Measurements from ENCODE around the gene C15orf61. TPM values are rescaled to one million over a fixed set of nuclear protein-coding genes. Genes with fewer than 3 reads are reported as not detected.

C15orf61 gene
- total RNA-seq, 1 experiment from 2014 or later, result 10.5 TPM

DNA sequence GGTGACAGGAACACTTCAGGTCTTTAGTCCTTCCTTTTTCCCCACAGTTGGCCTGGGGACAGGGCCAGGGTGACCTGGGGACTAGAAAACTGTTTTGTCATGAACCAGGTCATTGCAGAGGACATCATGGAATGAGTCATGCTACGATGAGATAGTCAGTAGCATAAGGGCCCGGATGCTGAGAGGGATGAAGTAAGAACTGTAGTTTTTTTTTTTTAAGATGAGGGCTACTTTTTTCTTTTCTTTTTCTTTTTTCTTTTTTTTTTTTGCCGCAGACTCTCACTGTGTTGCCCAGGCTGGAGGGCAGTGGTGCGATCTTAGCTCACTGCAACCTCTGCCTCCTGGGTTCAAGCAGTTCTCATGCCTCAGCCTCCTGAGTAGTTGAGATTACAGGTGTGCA lies 29.6 kb downstream of the C15orf61 start:
- Mint-ChIP-seq H3K27ac (ENCODE audit: unreplicated experiment) (no peak overlapping the region), H3K27me3 (ENCODE audit: insufficient read depth, unreplicated experiment) (no peaks in the 10 kb centered on the region), H3K9me3 (ENCODE audit: unreplicated experiment) (no peaks in the 10 kb centered on the region), H3K36me3 (ENCODE audit: insufficient read depth, unreplicated experiment) (no peaks in the 10 kb centered on the region), H3K4me3 (ENCODE audit: unreplicated experiment) (no peak overlapping the region), H3K4me1 (ENCODE audit: low read depth, unreplicated experiment) (no peaks in the 10 kb centered on the region)
- no peak for DNase-seq
- ChIA-PET POLR2A (no interaction called here), CTCF (no interaction called here)
- no peak overlapping the region for H3K4me3 ChIP-seq (ENCODE audit: low read depth, low read length)
- TF ChIP-seq, protein P1, sequence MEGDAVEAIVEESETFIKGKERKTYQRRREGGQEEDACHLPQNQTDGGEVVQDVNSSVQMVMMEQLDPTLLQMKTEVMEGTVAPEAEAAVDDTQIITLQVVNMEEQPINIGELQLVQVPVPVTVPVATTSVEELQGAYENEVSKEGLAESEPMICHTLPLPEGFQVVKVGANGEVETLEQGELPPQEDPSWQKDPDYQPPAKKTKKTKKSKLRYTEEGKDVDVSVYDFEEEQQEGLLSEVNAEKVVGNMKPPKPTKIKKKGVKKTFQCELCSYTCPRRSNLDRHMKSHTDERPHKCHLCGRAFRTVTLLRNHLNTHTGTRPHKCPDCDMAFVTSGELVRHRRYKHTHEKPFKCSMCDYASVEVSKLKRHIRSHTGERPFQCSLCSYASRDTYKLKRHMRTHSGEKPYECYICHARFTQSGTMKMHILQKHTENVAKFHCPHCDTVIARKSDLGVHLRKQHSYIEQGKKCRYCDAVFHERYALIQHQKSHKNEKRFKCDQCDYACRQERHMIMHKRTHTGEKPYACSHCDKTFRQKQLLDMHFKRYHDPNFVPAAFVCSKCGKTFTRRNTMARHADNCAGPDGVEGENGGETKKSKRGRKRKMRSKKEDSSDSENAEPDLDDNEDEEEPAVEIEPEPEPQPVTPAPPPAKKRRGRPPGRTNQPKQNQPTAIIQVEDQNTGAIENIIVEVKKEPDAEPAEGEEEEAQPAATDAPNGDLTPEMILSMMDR (IDR thresholded peaks at IDR 0.05; ENCODE audit: insufficient read depth in 1 of 2, low read depth in 1 of 2, low read length in 1 of 2, severe bottlenecking in 1 of 2, unreplicated experiment in 1 of 2), result no peak
- H3K36me3 ChIP-seq (ENCODE audit: control insufficient read depth, insufficient read depth, low read length), result no peaks in the 10 kb centered on the region; the same call in 1 of the 2 replicates
- H3K4me1 ChIP-seq, result no peaks in the 10 kb centered on the region
- no TSS peak for BruUV-seq (replicated peaks)
- H3K9me3 ChIP-seq, result no peaks in the 10 kb centered on the region
- no peaks in the 10 kb centered on the region for H3K27me3 ChIP-seq (replicated peaks; ENCODE audit: control insufficient read depth, insufficient read depth, low read length)
- intact Hi-C loops (cut with micrococcal nuclease; ENCODE audit: unreplicated experiment), result no loop called here

DNA sequence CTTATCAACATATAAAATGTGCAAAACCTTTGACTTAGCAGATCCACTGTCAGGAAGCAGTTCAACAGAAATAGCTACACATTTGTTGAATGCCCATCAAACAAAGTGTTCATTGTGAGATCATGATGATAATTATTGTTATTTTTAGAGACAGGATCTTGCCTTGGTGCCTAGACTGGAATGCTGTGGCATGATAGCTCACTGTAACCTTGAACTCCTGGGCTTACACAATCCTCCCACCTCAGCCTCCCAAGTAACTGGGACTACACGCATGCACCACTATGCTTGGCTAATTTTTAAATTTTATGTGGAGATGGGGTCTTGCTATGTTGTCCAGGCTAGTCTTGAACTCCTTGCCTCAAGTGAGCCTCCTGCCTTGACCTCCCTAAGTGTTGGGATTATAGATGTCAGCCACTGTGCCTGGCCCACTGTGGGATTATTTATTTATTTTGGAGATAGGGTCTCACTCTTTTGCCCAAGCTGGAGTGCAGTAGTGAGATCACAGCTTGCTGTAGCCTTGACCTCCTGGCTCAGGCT lies 30.3 kb downstream of the C15orf61 start:
- BruUV-seq (replicated peaks), result no TSS peak
- CTCF ChIA-PET, result no interaction called here
- no peaks in the 10 kb centered on the region for H3K4me1 ChIP-seq
- TF ChIP-seq, protein P1 (IDR thresholded peaks at IDR 0.05; ENCODE audit: insufficient read depth in 1 of 2, low read depth in 1 of 2, low read length in 1 of 2, severe bottlenecking in 1 of 2, unreplicated experiment in 1 of 2), result no peak
- H3K36me3 ChIP-seq (ENCODE audit: control insufficient read depth, insufficient read depth, low read length), result no peaks in the 10 kb centered on the region; the same call in 1 of the 2 replicates
- H3K36me3 Mint-ChIP-seq (ENCODE audit: insufficient read depth, unreplicated experiment), result no peaks in the 10 kb centered on the region
- POLR2A ChIA-PET, result no interaction called here
- H3K27me3 ChIP-seq (replicated peaks; ENCODE audit: control insufficient read depth, insufficient read depth, low read length), result no peaks in the 10 kb centered on the region
- H3K4me1 Mint-ChIP-seq (ENCODE audit: low read depth, unreplicated experiment), result no peaks in the 10 kb centered on the region
- H3K9me3 ChIP-seq, result no peaks in the 10 kb centered on the region
- no peaks in the 10 kb centered on the region for H3K9me3 Mint-ChIP-seq (ENCODE audit: unreplicated experiment)
- H3K4me3 ChIP-seq (ENCODE audit: low read depth, low read length), result no peak overlapping the region
- H3K4me3 Mint-ChIP-seq (ENCODE audit: unreplicated experiment), result no peak overlapping the region
- no peak overlapping the region for H3K27ac Mint-ChIP-seq (ENCODE audit: unreplicated experiment)
- no peak for DNase-seq
- intact Hi-C loops (cut with micrococcal nuclease; ENCODE audit: unreplicated experiment), result no loop called here
- no peaks in the 10 kb centered on the region for H3K27me3 Mint-ChIP-seq (ENCODE audit: insufficient read depth, unreplicated experiment)

DNA sequence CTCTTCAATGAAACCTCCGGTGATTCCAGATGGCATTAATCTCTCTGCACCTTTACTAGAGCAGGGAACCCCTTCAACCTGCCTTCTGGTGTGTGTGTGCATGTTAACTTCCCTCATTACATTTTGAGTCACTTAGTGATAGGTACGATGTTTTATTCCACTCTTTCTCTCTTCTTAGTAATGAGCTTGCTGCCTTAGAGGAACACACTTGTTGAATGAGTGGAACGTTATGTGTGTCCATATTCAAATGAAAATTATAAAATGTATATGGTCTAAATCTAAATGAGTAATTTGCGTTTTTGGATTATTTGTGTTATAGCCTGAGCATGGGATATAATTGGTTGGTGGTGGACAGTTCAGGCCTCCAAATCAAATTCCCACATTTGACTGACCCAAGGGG lies 33.6 kb downstream of the C15orf61 start:
- no peak for DNase-seq
- no TSS peak for BruUV-seq (replicated peaks)
- Mint-ChIP-seq H3K9me3 (ENCODE audit: unreplicated experiment) (no peaks in the 10 kb centered on the region), H3K36me3 (ENCODE audit: insufficient read depth, unreplicated experiment) (no peaks in the 10 kb centered on the region), H3K27me3 (ENCODE audit: insufficient read depth, unreplicated experiment) (no peaks in the 10 kb centered on the region), H3K27ac (ENCODE audit: unreplicated experiment) (no peak overlapping the region), H3K4me3 (ENCODE audit: unreplicated experiment) (no peak overlapping the region), H3K4me1 (ENCODE audit: low read depth, unreplicated experiment) (no peaks in the 10 kb centered on the region)
- intact Hi-C loops (cut with micrococcal nuclease; ENCODE audit: unreplicated experiment), result no loop called here
- TF ChIP-seq, protein P1 (IDR thresholded peaks at IDR 0.05; ENCODE audit: insufficient read depth in 1 of 2, low read depth in 1 of 2, low read length in 1 of 2, severe bottlenecking in 1 of 2, unreplicated experiment in 1 of 2), result no peak
- no peak overlapping the region for H3K4me3 ChIP-seq (ENCODE audit: low read depth, low read length)
- H3K9me3 ChIP-seq, result peaks cover 5% of the 10 kb centered on the region; the same call in 1 of the 2 replicates
- peaks cover 2% of the 10 kb centered on the region for H3K36me3 ChIP-seq (ENCODE audit: control insufficient read depth, insufficient read depth, low read length)
- ChIA-PET POLR2A (no interaction called here), CTCF (no interaction called here)
- no peaks in the 10 kb centered on the region for H3K4me1 ChIP-seq
- no peaks in the 10 kb centered on the region for H3K27me3 ChIP-seq (replicated peaks; ENCODE audit: control insufficient read depth, insufficient read depth, low read length)
